22Rv1 (cell line): ENCODE measurements around the gene ANO7.

Source experiments
- H3K27ac ChIP-seq: fragments of 450-650 bp; 2 replicates; pipeline ENCODE4 v1.5.1; 2017
- ZFX ChIP-seq: fragments of 450-650 bp; IDR thresholded peaks from 2 replicates; pipeline ENCODE4 v1.6.1; 2017; ENCODE audit warnings: antibody characterized with exemption, borderline replicate concordance
- TF ChIP-seq, protein P1 (sequence below): fragments of 450-650 bp; IDR thresholded peaks from 2 replicates; pipeline ENCODE4 v1.5.1; 2017; ENCODE audit warnings: mild to moderate bottlenecking

Gene ANO7

GRCh38 chr2:241158546-241158900, 30.0 kb upstream of the ANO7 start:
- no peak overlapping the region for H3K27ac ChIP-seq
- TF ChIP-seq, protein P1, sequence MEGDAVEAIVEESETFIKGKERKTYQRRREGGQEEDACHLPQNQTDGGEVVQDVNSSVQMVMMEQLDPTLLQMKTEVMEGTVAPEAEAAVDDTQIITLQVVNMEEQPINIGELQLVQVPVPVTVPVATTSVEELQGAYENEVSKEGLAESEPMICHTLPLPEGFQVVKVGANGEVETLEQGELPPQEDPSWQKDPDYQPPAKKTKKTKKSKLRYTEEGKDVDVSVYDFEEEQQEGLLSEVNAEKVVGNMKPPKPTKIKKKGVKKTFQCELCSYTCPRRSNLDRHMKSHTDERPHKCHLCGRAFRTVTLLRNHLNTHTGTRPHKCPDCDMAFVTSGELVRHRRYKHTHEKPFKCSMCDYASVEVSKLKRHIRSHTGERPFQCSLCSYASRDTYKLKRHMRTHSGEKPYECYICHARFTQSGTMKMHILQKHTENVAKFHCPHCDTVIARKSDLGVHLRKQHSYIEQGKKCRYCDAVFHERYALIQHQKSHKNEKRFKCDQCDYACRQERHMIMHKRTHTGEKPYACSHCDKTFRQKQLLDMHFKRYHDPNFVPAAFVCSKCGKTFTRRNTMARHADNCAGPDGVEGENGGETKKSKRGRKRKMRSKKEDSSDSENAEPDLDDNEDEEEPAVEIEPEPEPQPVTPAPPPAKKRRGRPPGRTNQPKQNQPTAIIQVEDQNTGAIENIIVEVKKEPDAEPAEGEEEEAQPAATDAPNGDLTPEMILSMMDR, result no peak
- TF ChIP-seq ZFX, result no peak

- H3K27ac ChIP-seq, result no peak overlapping the region
- TF ChIP-seq ZFX, result no peak
- TF ChIP-seq, protein P1, result no peak
Measured at GRCh38 chr2:241159116-241159515, 29.4 kb upstream of the ANO7 start.

- no peak overlapping the region for H3K27ac ChIP-seq
- TF ChIP-seq, protein P1, result no peak
- no peak for TF ChIP-seq ZFX
Measured at GRCh38 chr2:241160318-241160717, 28.2 kb upstream of the ANO7 start.

- no peak for TF ChIP-seq ZFX
- TF ChIP-seq, protein P1, result no peak
- H3K27ac ChIP-seq, result no peak overlapping the region
Measured at GRCh38 chr2:241161646-241162281, 26.7 kb upstream of the ANO7 start.

- no peak for TF ChIP-seq ZFX
- TF ChIP-seq, protein P1, result no peak
Measured at GRCh38 chr2:241163601-241164118, 24.8 kb upstream of the ANO7 start.

GRCh38 chr2:241168366-241168765, 20.1 kb upstream of the ANO7 start:
- no peak overlapping the region for H3K27ac ChIP-seq
- TF ChIP-seq, protein P1, result no peak
- TF ChIP-seq ZFX, result no peak

More at GRCh38 chr2:241163601-241164118, 24.8 kb upstream of the ANO7 start:
- H3K27ac ChIP-seq, result no peak overlapping the region

GRCh38 chr2:241173557-241173956, 14.9 kb upstream of the ANO7 start:
- TF ChIP-seq, protein P1, result no peak
- TF ChIP-seq ZFX, result no peak
- H3K27ac ChIP-seq, result peak overlapping the region; percentile 52
